ENCODE data around the gene OR9I1. TPM values are rescaled to one million over a fixed set of nuclear protein-coding genes. Genes with fewer than 3 reads are reported as not detected.

OR9I1 gene, protein sequence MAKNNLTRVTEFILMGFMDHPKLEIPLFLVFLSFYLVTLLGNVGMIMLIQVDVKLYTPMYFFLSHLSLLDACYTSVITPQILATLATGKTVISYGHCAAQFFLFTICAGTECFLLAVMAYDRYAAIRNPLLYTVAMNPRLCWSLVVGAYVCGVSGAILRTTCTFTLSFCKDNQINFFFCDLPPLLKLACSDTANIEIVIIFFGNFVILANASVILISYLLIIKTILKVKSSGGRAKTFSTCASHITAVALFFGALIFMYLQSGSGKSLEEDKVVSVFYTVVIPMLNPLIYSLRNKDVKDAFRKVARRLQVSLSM
- total RNA-seq, result not detected in 2 replicates

DNA sequence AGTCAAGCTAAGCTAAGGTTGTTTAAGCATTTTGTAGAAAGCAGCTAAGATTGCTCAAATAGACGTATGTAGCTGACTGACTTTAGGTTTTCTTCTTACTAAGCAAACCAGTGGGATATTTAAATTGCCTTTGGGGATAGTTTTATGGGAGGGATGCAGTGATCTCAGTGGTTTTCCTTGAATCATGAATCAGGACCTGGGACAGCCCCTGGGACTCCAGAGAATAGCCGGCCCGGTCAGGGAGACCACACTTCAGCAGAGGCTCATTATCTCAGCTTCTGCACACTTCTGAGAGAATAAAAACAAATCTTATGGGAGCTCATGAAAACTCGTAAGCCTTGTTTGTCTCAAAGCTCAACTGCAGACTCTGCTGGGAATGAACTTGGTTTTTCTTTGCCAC is at the start of gene OR9I1:
Gene OR9I1, minus strand, starts transcription at position 62 of the 400 bp plus-strand sequence. CDS start 6,086 bp downstream, outside the sequence.

Other genes with a start within 250 kb of the OR9I1 start
- not detected in 2 replicates for gene OR9Q1, start 101.6 kb downstream of the OR9I1 start, total RNA-seq
- not detected in 2 replicates for gene OR6Q1, start 94.6 kb downstream of the OR9I1 start, total RNA-seq
- not detected in 2 replicates for gene OR9Q2, start 63.5 kb upstream of the OR9I1 start, total RNA-seq
- not detected in 2 replicates for gene OR1S2, start 78.6 kb upstream of the OR9I1 start, total RNA-seq
- not detected in 2 replicates for gene OR1S1, start 87.2 kb upstream of the OR9I1 start, total RNA-seq
- gene OR10Q1, start 103.4 kb upstream of the OR9I1 start, total RNA-seq, result not detected in 2 replicates
- gene OR10W1, start 142.7 kb upstream of the OR9I1 start, total RNA-seq, result not detected in 2 replicates
- gene OR5B17, start 233.5 kb upstream of the OR9I1 start, total RNA-seq, result not detected in 2 replicates